Loucy (cell line): Measurements from ENCODE around the gene AKAP13.

Experiments
- H2AFZ ChIP-seq: fragments of 200-600 bp; sonication (generic); 2 replicates; pipeline ENCODE4 v1.6.0; 2016; ENCODE audit warnings: antibody characterized with exemption, mild to moderate bottlenecking, low read length, moderate library complexity
- H3F3A ChIP-seq: fragments of 200-600 bp; 2 replicates; pipeline ENCODE4 v1.6.0; 2016; ENCODE audit warnings: antibody characterized with exemption, low read depth, mild to moderate bottlenecking
- H3K27me3 ChIP-seq: fragments of 200-600 bp; sonication (generic); 2 replicates; pipeline ENCODE4 v1.6.1; 2014; ENCODE audit warnings: low read length, mild to moderate bottlenecking; ENCODE audit not compliant: insufficient read depth, poor library complexity, severe bottlenecking
- H3K36me3 ChIP-seq: fragments of 200-600 bp; sonication (generic); 2 replicates; pipeline ENCODE4 v1.6.1; 2016; ENCODE audit warnings: low read length; ENCODE audit not compliant: insufficient read depth
- H3K4me1 ChIP-seq: fragments of 200-600 bp; sonication (generic); 2 replicates; pipeline ENCODE4 v1.5.1; 2014; ENCODE audit warnings: low read length, mild to moderate bottlenecking; ENCODE audit not compliant: insufficient read depth, poor library complexity, severe bottlenecking
- H3K4me2 ChIP-seq: fragments of 200-600 bp; sonication (generic); 2 replicates; pipeline ENCODE4 v1.6.0; 2014; ENCODE audit warnings: antibody characterized with exemption, low read length, low read depth, mild to moderate bottlenecking; ENCODE audit not compliant: poor library complexity, severe bottlenecking
- H3K4me3 ChIP-seq: fragments of 200-600 bp; sonication (generic); 2 replicates; pipeline ENCODE4 v1.5.1; 2014; ENCODE audit warnings: low read length, mild to moderate bottlenecking, mixed read lengths; ENCODE audit not compliant: poor library complexity, severe bottlenecking
- H3K79me2 ChIP-seq: fragments of 200-600 bp; sonication (generic); 2 replicates; pipeline ENCODE4 v1.6.1; 2014; ENCODE audit warnings: low read length; ENCODE audit not compliant: insufficient read depth
- H3K9ac ChIP-seq: fragments of 200-600 bp; sonication (generic); 2 replicates; pipeline ENCODE4 v1.6.0; 2014; ENCODE audit warnings: mild to moderate bottlenecking, low read depth, low read length, moderate library complexity; ENCODE audit not compliant: poor library complexity, severe bottlenecking
- H3K9me2 ChIP-seq: fragments of 200-600 bp; sonication (generic); replicated peaks from 2 replicates; pipeline ENCODE4 v1.6.1; 2016; ENCODE audit warnings: low read depth, low read length, mixed read lengths
- H3K9me3 ChIP-seq: fragments of 200-600 bp; sonication (generic); 2 replicates; pipeline ENCODE4 v1.6.1; 2014; ENCODE audit warnings: mild to moderate bottlenecking, antibody characterized with exemption, low read length, low read depth; ENCODE audit not compliant: insufficient read depth
- H4K20me1 ChIP-seq: fragments of 200-600 bp; sonication (generic); 2 replicates; pipeline ENCODE4 v1.6.0; 2014; ENCODE audit warnings: antibody characterized with exemption, low read length, mild to moderate bottlenecking; ENCODE audit not compliant: insufficient read depth, poor library complexity, severe bottlenecking
- EZH2phosphoT487 ChIP-seq: fragments of 200-600 bp; IDR thresholded peaks from 2 replicates; pipeline ENCODE4 v1.6.1; 2018; ENCODE audit warnings: antibody characterized with exemption, mild to moderate bottlenecking, moderate library complexity, borderline replicate concordance
- TF ChIP-seq, protein P1 (sequence below): fragments of 200-600 bp; sonication (generic); conservative IDR thresholded peaks from 2 replicates; pipeline ENCODE4 v1.5.1; 2014; ENCODE audit warnings: mild to moderate bottlenecking, antibody characterized with exemption, low read length

AKAP13 gene

DNA sequence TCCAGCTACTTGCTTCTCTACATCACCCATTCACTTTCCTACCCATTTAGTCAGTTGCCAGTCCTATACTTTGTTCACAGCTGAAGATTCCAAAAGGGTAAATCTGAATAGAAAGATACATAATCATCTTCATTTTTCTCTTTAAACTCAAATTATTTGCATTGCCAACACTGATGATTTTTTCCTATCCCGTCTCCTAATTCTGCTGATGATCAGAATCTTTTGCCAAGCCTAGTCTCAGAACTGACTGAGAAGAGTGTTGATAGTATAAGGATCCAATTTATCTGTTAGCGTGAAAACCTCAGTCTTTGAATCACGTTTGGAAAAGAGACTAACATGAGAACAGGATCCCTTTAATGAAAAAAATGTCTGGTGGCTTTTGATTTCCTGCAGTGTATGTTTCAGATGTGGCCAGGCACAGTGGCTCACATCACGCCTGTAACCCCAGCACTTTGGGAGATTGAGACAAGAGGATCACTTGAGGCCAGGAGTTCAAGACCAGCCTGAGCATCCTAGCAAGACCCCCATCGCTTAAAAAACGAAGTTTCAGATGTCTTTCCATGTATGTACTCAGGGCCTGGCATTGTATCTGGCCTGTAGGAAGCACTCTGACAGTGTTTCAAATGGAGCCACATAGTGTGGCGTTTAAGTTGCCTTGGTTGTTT lies 244.9 kb downstream of the AKAP13 start:
- no peak overlapping the region for H2AFZ ChIP-seq
- TF ChIP-seq, protein P1, sequence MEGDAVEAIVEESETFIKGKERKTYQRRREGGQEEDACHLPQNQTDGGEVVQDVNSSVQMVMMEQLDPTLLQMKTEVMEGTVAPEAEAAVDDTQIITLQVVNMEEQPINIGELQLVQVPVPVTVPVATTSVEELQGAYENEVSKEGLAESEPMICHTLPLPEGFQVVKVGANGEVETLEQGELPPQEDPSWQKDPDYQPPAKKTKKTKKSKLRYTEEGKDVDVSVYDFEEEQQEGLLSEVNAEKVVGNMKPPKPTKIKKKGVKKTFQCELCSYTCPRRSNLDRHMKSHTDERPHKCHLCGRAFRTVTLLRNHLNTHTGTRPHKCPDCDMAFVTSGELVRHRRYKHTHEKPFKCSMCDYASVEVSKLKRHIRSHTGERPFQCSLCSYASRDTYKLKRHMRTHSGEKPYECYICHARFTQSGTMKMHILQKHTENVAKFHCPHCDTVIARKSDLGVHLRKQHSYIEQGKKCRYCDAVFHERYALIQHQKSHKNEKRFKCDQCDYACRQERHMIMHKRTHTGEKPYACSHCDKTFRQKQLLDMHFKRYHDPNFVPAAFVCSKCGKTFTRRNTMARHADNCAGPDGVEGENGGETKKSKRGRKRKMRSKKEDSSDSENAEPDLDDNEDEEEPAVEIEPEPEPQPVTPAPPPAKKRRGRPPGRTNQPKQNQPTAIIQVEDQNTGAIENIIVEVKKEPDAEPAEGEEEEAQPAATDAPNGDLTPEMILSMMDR = no peak
- TF ChIP-seq EZH2phosphoT487 = no peak
- peaks cover 9% of the 10 kb centered on the region; the same call in 1 of the 2 replicates for H3K36me3 ChIP-seq
- peaks cover 20% of the 10 kb centered on the region; the same call in 1 of the 2 replicates for H3F3A ChIP-seq
- H3K4me2 ChIP-seq = peak overlapping the region; percentile 93
- H3K9me2 ChIP-seq = no peaks in the 10 kb centered on the region
- no peaks in the 10 kb centered on the region for H3K9me3 ChIP-seq
- H3K4me1 ChIP-seq = peaks cover 91% of the 10 kb centered on the region
- H4K20me1 ChIP-seq = no peaks in the 10 kb centered on the region
- H3K9ac ChIP-seq = peak overlapping the region; percentile 70
- H3K4me3 ChIP-seq = peak overlapping the region; percentile 69
- H3K79me2 ChIP-seq = peaks cover 86% of the 10 kb centered on the region
- H3K27me3 ChIP-seq = no peaks in the 10 kb centered on the region

DNA sequence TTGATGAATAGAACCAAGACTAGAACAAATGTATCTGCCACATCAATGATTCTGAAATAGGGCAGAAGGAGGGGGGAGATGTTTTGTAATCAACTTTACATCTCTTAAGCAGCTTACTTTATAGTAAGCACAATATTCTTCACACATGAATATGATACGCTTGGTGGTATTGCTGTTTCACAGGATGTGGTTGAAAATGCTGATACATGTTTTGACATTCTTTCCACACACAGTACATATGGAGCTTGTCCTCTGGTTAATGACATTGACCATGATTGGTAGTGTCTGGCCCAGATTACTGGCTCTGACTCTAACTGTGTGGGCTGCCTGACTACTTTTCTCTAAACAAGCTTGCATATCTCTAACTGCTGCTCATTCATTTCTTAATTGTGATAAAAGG lies 245.5 kb downstream of the AKAP13 start:
- Histone ChIP-seq H3K4me3 (peak overlapping the region; percentile 69), H3K9me2 (no peaks in the 10 kb centered on the region), H3K4me2 (peak overlapping the region; percentile 93), H3K27me3 (no peaks in the 10 kb centered on the region), H3F3A (peaks cover 20% of the 10 kb centered on the region; the same call in 1 of the 2 replicates), H2AFZ (no peak overlapping the region), H3K4me1 (peaks cover 86% of the 10 kb centered on the region), H4K20me1 (no peaks in the 10 kb centered on the region), H3K79me2 (peaks cover 86% of the 10 kb centered on the region), H3K9ac (peak overlapping the region; percentile 70), H3K36me3 (peaks cover 9% of the 10 kb centered on the region; the same call in 1 of the 2 replicates), H3K9me3 (no peaks in the 10 kb centered on the region)
- TF ChIP-seq, protein P1 = no peak

DNA sequence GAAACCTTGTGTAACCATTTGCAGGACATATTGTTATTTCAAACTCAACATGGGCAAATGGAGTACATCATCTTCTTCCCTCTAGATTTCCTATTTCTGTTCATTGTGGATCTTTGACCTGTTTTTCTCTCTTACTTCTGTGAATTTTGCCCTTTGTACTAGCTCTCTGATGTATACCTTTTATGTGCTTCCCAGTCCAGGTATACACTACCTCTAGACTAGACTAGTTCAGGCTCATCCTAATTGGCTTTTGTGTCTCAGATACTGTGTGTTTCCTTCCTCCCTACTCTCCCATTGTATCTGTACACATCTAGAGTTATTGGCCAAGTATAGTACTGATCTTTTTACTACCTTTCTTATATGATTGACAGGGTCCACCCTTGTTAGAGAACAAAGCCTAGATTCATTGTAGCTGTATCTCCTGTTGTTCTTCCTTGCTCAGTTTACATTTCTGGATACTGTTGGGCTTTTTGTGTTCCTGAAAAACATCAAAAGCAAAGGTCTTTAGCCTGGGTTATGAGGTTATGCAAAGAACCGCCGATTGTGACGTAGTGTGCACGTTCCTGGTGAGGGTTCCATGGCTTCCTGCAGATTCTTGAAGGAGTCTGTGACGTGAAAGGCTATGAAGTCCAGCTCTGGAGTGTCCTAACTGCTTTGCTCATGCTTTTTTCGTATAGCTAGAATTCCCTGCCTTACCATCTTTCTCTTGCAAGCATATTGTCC lies 247.0 kb downstream of the AKAP13 start:
- H4K20me1 ChIP-seq = no peaks in the 10 kb centered on the region
- no peak for TF ChIP-seq EZH2phosphoT487
- TF ChIP-seq, protein P1 = no peak

More for the DNA sequence above, 247.0 kb downstream of the AKAP13 start:
- Histone ChIP-seq H3K4me3 (no peak overlapping the region), H2AFZ (no peak overlapping the region), H3K27me3 (no peaks in the 10 kb centered on the region), H3K4me2 (peak overlapping the region; percentile 13), H3K9me2 (no peaks in the 10 kb centered on the region), H3K9ac (no peak overlapping the region), H3K79me2 (peaks cover 78% of the 10 kb centered on the region), H3K36me3 (peaks cover 9% of the 10 kb centered on the region; the same call in 1 of the 2 replicates), H3K4me1 (peaks cover 75% of the 10 kb centered on the region), H3K9me3 (no peaks in the 10 kb centered on the region), H3F3A (peaks cover 20% of the 10 kb centered on the region; the same call in 1 of the 2 replicates)
